Cardiac fibroblast (primary cell): ENCODE results near the gene SDSL.

Source experiments
- DNase-seq, 2 donors: peaks; one replicate each; pipeline versions ENCODE4 v3.0.0 to v3.0.0-alpha.2; 2010; ENCODE audit warnings: low read depth in 2 of 2
- H3K4me3 ChIP-seq, 2 donors: replicated peaks in 1 of 2; 1 replicate in 1 of 2; 2 replicates in 1 of 2; pipeline ENCODE4 v1.5.1; 2011; ENCODE audit warnings: low read depth in 2 of 2, low read length in 2 of 2, mild to moderate bottlenecking in 2 of 2, moderate library complexity in 1 of 2
- CTCF ChIP-seq: IDR thresholded peaks from one replicate; pipeline ENCODE4 v1.5.1; 2011; ENCODE audit warnings: low read depth, mild to moderate bottlenecking, low read length, inconsistent platforms

SDSL gene

DNA sequence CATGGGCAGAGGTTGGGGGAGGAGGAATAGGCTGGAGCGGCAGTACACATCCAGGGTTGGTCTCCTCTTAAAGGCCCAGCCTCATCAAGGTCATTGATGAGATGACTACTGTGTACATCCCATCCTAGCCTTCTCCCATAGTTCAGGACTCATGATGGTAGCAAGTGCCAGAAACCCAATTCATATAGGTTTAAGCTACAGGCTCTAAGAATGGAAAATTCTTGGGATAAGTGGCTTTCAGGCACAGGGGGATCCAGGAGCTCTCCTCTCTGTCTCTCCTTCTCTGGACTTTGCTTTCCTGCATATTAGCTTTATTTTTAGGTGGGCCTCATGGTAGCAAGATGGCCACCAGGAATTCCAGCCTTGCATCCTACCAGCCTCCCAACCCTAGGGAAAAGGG lies 6.3 kb downstream of the SDSL start:
- no peak overlapping the region for H3K4me3 ChIP-seq
- DNase-seq: no peak
- TF ChIP-seq CTCF: no peak

GRCh38 chr12:113432986-113433385 lies 10.8 kb downstream of the SDSL start:
- no peak overlapping the region for H3K4me3 ChIP-seq
- no peak for DNase-seq
- no peak for TF ChIP-seq CTCF

DNA sequence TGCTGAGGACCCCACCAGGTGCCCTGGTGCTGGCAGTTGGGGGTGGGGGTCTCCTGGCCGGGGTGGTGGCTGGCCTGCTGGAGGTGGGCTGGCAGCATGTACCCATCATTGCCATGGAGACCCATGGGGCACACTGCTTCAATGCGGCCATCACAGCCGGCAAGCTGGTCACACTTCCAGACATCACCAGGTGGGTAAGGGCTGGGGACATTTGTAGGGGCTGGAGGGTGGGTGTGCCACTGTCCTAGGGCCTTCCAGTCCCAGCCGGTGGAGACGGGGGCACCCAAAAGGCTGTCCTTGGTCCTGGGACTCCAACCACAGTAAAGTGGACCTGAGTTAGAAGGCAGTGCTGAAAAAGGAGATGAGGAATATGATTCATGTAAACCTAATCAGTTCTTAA lies 13.2 kb downstream of the SDSL start:
- TF ChIP-seq CTCF: no peak
- no peak overlapping the region for H3K4me3 ChIP-seq
- DNase-seq: no peak

DNA sequence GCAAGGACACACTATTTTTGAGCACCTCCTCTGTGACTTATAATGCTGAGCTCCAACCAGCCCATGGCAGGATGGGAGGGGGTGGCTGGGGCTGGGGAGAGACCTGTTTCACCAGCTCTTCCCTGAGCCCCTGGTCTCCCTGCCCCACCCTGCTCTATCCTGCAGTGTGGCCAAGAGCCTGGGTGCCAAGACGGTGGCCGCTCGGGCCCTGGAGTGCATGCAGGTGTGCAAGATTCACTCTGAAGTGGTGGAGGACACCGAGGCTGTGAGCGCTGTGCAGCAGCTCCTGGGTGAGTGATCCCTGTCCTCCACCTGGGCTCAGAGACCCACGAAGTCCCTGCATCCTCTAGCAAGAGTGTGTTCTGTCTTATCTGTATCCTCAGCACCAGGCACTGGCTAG lies 14.4 kb downstream of the SDSL start:
- no peak for DNase-seq
- no peak for TF ChIP-seq CTCF

GRCh38 chr12:113436993-113437728 lies 15.0 kb downstream of the SDSL start:
- H3K4me3 ChIP-seq: no peak overlapping the region
- no peak for TF ChIP-seq CTCF
- no peak for DNase-seq

More for the DNA sequence above, 14.4 kb downstream of the SDSL start:
- no peak overlapping the region for H3K4me3 ChIP-seq

- no peak overlapping the region for H3K4me3 ChIP-seq
- no peak for TF ChIP-seq CTCF
- no peak for DNase-seq
Observed at GRCh38 chr12:113437729-113438100, 15.5 kb downstream of the SDSL start.
